Sigmoid colon (tissue), 4 donors: Measurements from ENCODE around the gene THYN1.

ENCODE experiments used
- EP300 ChIP-seq, 4 donors: sonication (generic); formaldehyde crosslinking; IDR thresholded peaks; one replicate each; pipeline ENCODE4 v1.6.1; 2017; ENCODE audit warnings: antibody characterized with exemption in 4 of 4
- POLR2A ChIP-seq, 2 donors: fragments of 450-650 bp; IDR thresholded peaks; one replicate each; pipeline ENCODE4 v1.6.1; 2016; ENCODE audit warnings: antibody characterized with exemption in 2 of 2, mild to moderate bottlenecking in 2 of 2, moderate library complexity in 2 of 2
- POLR2AphosphoS5 ChIP-seq, 4 donors: sonication (generic); formaldehyde crosslinking; IDR thresholded peaks; one replicate each; pipeline ENCODE4 v1.6.1; 2017; ENCODE audit warnings: antibody characterized with exemption in 4 of 4
- TF ChIP-seq, protein P1 (sequence below), 4 experiments: fragments of 450-650 bp in 3 of 4; fragments of 200-600 bp in 1 of 4; IDR thresholded peaks; one replicate each; pipeline ENCODE4 v1.5.1; 2016 to 2019; ENCODE audit warnings: antibody characterized with exemption in 4 of 4, mild to moderate bottlenecking in 3 of 4, moderate library complexity in 2 of 4

DNA sequence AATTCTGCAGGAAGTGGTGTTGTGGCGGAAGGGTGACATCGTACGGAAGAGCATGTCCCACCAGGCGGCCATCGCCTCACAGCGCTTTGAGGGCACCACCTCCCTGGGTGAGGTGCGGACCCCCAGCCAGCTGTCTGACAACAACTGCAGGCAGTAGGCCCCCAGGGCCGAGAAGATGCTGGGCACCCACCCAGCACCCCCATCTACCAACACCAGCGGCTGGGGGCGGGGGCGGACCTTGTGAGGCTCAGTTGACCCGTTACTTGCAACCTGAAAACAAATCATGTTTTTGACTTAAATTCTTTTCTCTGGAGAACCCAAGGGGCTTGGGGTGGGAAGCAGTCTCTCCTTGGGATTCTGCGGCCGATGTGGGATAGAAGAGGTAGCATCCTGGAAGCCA, 7.7 kb downstream of the THYN1 start:
- TF ChIP-seq, protein P1, sequence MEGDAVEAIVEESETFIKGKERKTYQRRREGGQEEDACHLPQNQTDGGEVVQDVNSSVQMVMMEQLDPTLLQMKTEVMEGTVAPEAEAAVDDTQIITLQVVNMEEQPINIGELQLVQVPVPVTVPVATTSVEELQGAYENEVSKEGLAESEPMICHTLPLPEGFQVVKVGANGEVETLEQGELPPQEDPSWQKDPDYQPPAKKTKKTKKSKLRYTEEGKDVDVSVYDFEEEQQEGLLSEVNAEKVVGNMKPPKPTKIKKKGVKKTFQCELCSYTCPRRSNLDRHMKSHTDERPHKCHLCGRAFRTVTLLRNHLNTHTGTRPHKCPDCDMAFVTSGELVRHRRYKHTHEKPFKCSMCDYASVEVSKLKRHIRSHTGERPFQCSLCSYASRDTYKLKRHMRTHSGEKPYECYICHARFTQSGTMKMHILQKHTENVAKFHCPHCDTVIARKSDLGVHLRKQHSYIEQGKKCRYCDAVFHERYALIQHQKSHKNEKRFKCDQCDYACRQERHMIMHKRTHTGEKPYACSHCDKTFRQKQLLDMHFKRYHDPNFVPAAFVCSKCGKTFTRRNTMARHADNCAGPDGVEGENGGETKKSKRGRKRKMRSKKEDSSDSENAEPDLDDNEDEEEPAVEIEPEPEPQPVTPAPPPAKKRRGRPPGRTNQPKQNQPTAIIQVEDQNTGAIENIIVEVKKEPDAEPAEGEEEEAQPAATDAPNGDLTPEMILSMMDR (IDR thresholded peaks at IDR 0.05) = no peak
- TF ChIP-seq POLR2AphosphoS5 (IDR thresholded peaks at IDR 0.05) (no peak), EP300 (IDR thresholded peaks at IDR 0.05) (no peak), POLR2A (IDR thresholded peaks at IDR 0.05) (no peak)
